AG10803 (cell line): ENCODE measurements around the gene CTBP1.

ENCODE experiments used
- DNase-seq: peaks from one replicate; pipeline ENCODE4 v3.0.0; 2010; ENCODE audit warnings: low read depth
- H3K4me3 ChIP-seq: 2 replicates; pipeline ENCODE4 v1.5.1; 2011; ENCODE audit warnings: mild to moderate bottlenecking, low read length, control low read depth
- TF ChIP-seq, protein P1 (sequence below): conservative IDR thresholded peaks from 2 replicates; pipeline ENCODE4 v1.5.1; 2011; ENCODE audit warnings: mild to moderate bottlenecking, low read length, control low read depth, inconsistent platforms

Gene CTBP1

GRCh38 chr4:1290165-1290977 is 41.4 kb upstream of the CTBP1 start:
- peak overlapping the region; percentile 83 for H3K4me3 ChIP-seq
- TF ChIP-seq, protein P1, sequence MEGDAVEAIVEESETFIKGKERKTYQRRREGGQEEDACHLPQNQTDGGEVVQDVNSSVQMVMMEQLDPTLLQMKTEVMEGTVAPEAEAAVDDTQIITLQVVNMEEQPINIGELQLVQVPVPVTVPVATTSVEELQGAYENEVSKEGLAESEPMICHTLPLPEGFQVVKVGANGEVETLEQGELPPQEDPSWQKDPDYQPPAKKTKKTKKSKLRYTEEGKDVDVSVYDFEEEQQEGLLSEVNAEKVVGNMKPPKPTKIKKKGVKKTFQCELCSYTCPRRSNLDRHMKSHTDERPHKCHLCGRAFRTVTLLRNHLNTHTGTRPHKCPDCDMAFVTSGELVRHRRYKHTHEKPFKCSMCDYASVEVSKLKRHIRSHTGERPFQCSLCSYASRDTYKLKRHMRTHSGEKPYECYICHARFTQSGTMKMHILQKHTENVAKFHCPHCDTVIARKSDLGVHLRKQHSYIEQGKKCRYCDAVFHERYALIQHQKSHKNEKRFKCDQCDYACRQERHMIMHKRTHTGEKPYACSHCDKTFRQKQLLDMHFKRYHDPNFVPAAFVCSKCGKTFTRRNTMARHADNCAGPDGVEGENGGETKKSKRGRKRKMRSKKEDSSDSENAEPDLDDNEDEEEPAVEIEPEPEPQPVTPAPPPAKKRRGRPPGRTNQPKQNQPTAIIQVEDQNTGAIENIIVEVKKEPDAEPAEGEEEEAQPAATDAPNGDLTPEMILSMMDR, result no peak
- peak; percentile 11 for DNase-seq

GRCh38 chr4:1289207-1290164 is 40.6 kb upstream of the CTBP1 start, which contains the start of gene MAEA:
TSS of gene MAEA (plus strand) at chr4:1289891. CDS start at chr4:1289914, 23 bp downstream.
- peak; percentile 94 for DNase-seq
- TF ChIP-seq, protein P1, result no peak
- peak within 1 kb of the TSS; percentile 83 for H3K4me3 ChIP-seq

DNA sequence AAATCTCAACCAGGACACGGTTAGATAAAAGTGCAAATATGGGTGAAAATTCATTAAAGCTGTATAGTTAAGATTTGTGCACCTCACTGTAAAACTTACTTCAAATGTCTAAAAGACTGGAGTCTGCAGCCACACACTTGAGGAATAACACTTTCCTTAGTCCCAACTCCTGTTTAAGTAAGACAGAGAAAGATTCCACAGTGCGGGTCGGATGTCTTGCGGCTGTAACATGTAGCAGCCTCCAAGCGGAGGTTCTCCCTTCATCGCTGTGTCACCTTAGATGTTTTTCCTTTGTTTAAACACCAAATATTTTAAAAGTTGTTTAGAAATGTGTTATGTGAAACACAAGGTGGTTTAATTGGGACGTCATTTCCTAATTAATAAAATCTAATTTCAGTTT is 39.9 kb upstream of the CTBP1 start:
- TF ChIP-seq, protein P1, result no peak
- peak overlapping the region; percentile 71 for H3K4me3 ChIP-seq
- no peak for DNase-seq

GRCh38 chr4:1285790-1286553 is 37.0 kb upstream of the CTBP1 start:
- peak; percentile 28 for DNase-seq
- H3K4me3 ChIP-seq, result no peak overlapping the region
- TF ChIP-seq, protein P1, result peak; percentile 31; the same call in 1 of the 2 replicates

GRCh38 chr4:1285151-1285789 is 36.3 kb upstream of the CTBP1 start:
- no peak for DNase-seq
- H3K4me3 ChIP-seq, result no peak overlapping the region
- TF ChIP-seq, protein P1, result no peak

- DNase-seq, result no peak
- no peak overlapping the region for H3K4me3 ChIP-seq
- TF ChIP-seq, protein P1, result no peak
These were observed 34.8 kb upstream of the CTBP1 start for GRCh38 chr4:1283711-1284110.
